ENCODE results near the gene CAMLG. TPM values are rescaled to one million over a fixed set of nuclear protein-coding genes. Genes with fewer than 3 reads are reported as not detected.
"Not testable (repeated sequence)": the region's sequence is repeated elsewhere in the genome, so short reads cannot be mapped to it uniquely, and the experiment has no call there.

CAMLG gene
- total RNA-seq, result 10 to 100 TPM; 18.4 to 24.4 TPM

DNA sequence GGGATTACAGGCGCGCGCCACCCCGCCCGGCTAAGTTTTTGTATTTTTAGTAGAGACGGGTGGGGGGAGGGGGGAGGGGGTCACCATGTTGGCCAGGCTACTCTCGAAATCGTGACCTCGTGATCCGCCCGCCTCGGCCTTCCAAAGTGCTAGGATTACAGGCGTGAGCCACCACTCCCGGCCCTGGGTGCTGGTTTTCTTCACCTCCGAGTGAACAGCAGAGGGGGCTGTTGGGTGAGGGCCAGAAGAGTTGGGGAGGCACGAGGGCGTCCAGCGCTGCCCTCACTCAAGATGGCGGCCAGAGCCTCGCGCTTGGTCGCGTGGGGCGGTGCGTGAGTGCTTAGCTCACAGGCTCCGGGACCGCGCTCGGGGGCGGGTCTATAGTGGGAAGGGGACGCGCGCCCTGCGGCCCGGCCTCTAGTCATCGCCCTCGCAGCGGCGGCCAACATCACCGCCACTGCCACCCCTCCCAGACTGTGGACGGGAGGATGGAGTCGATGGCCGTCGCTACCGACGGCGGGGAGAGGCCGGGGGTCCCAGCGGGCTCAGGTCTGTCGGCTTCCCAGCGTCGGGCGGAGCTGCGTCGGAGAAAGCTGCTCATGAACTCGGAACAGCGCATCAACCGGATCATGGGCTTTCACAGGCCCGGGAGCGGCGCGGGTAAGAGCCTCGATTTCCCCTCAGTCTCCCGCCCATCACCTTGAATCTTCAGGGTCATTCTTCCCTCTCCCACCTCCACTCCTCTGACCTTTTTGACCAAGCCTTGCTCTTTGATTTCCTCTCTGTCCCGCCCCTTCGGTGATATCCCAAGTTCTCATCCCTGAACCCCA is at the start of gene CAMLG:
Gene CAMLG (plus strand): TSS at position 416 of the 830 bp plus-strand sequence. CDS start 73 bp downstream, at position 489.
- peak; percentile 93 for ATAC-seq (ENCODE audit: insufficient number of reproducible peaks, low FRiP score, low read depth)
- peaks cover 7 to 18% of the 10 kb centered on the region in 2 donors for H3K4me1 ChIP-seq (ENCODE audit: control insufficient read depth in 1 of 2, low read depth in 2 of 2)
- peak; percentile 94 for DNase-seq (ENCODE audit: low spot score)
- no peaks in the 10 kb centered on the region for H3K36me3 ChIP-seq
- peak within 1 kb of the TSS; percentile 95 to 97 for H3K27ac ChIP-seq
- H3K4me3 ChIP-seq, result peak within 1 kb of the TSS; percentile 86
- TF ChIP-seq, protein P1, sequence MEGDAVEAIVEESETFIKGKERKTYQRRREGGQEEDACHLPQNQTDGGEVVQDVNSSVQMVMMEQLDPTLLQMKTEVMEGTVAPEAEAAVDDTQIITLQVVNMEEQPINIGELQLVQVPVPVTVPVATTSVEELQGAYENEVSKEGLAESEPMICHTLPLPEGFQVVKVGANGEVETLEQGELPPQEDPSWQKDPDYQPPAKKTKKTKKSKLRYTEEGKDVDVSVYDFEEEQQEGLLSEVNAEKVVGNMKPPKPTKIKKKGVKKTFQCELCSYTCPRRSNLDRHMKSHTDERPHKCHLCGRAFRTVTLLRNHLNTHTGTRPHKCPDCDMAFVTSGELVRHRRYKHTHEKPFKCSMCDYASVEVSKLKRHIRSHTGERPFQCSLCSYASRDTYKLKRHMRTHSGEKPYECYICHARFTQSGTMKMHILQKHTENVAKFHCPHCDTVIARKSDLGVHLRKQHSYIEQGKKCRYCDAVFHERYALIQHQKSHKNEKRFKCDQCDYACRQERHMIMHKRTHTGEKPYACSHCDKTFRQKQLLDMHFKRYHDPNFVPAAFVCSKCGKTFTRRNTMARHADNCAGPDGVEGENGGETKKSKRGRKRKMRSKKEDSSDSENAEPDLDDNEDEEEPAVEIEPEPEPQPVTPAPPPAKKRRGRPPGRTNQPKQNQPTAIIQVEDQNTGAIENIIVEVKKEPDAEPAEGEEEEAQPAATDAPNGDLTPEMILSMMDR (IDR thresholded peaks at IDR 0.05), result peak; percentile 23
- H3K27me3 ChIP-seq (replicated peaks; ENCODE audit: insufficient read depth), result no peaks in the 10 kb centered on the region
- no peaks in the 10 kb centered on the region for H3K9me3 ChIP-seq

GRCh38 chr5:134690144-134690543 is 48.2 kb upstream of the CAMLG start:
- not testable (repeated sequence) for H3K4me3 ChIP-seq; ATAC-seq (ENCODE audit: insufficient number of reproducible peaks, low FRiP score, low read depth); DNase-seq (ENCODE audit: low spot score); H3K9me3 ChIP-seq; H3K4me1 ChIP-seq (ENCODE audit: control insufficient read depth in 1 of 2, low read depth in 2 of 2); H3K27me3 ChIP-seq (replicated peaks; ENCODE audit: insufficient read depth); H3K27ac ChIP-seq
- peaks cover 49% of the 10 kb centered on the region for H3K36me3 ChIP-seq

DNA sequence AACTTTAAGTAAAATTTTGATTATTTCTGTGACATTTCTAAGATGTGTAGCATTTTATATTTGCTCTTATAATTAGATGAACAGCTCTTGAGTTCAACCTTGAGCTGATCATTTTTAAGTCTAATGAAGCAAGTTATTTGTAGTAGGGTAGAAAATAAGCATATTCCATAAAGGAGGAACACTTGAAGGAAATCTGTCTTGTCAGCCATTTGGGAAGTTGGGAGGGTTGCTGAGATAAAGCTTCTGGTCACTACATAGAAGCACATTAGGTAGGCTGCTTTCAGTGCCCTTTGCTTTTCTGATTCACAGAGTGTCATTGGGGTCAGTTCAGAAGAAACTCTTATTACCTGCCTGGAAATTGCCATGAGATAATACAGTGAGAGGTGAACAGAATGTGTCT is 45.6 kb upstream of the CAMLG start:
- no peak overlapping the region for H3K4me3 ChIP-seq
- TF ChIP-seq, protein P1 (IDR thresholded peaks at IDR 0.05), result no peak
- H3K9me3 ChIP-seq, result no peaks in the 10 kb centered on the region
- H3K27ac ChIP-seq, result no peak overlapping the region
- DNase-seq (ENCODE audit: low spot score), result no peak
- ATAC-seq (ENCODE audit: insufficient number of reproducible peaks, low FRiP score, low read depth), result no peak
- peaks cover 36% of the 10 kb centered on the region for H3K36me3 ChIP-seq
- H3K4me1 ChIP-seq (ENCODE audit: control insufficient read depth in 1 of 2, low read depth in 2 of 2), result no peaks in the 10 kb centered on the region
- no peaks in the 10 kb centered on the region for H3K27me3 ChIP-seq (replicated peaks; ENCODE audit: insufficient read depth)

GRCh38 chr5:134708301-134708700 is 30.0 kb upstream of the CAMLG start:
- Histone ChIP-seq H3K4me3 (no peak overlapping the region), H3K27me3 (replicated peaks; ENCODE audit: insufficient read depth) (no peaks in the 10 kb centered on the region), H3K4me1 (ENCODE audit: control insufficient read depth in 1 of 2, low read depth in 2 of 2) (no peaks in the 10 kb centered on the region), H3K27ac (no peak overlapping the region), H3K9me3 (no peaks in the 10 kb centered on the region), H3K36me3 (peaks cover 38% of the 10 kb centered on the region)
- ATAC-seq (ENCODE audit: insufficient number of reproducible peaks, low FRiP score, low read depth) (no peak), DNase-seq (ENCODE audit: low spot score) (no peak)
- TF ChIP-seq, protein P1 (IDR thresholded peaks at IDR 0.05), result no peak

- H3K27me3 ChIP-seq (replicated peaks; ENCODE audit: insufficient read depth), result no peaks in the 10 kb centered on the region
- no peak overlapping the region for H3K27ac ChIP-seq
- no peak overlapping the region for H3K4me3 ChIP-seq
- TF ChIP-seq, protein P1 (IDR thresholded peaks at IDR 0.05), result no peak
- ATAC-seq (ENCODE audit: insufficient number of reproducible peaks, low FRiP score, low read depth) (no peak), DNase-seq (ENCODE audit: low spot score) (no peak)
- H3K36me3 ChIP-seq, result peaks cover 28% of the 10 kb centered on the region
- no peaks in the 10 kb centered on the region for H3K4me1 ChIP-seq (ENCODE audit: control insufficient read depth in 1 of 2, low read depth in 2 of 2)
- H3K9me3 ChIP-seq, result no peaks in the 10 kb centered on the region
Observed at GRCh38 chr5:134714120-134714519, 24.2 kb upstream of the CAMLG start.
